ENCODE data around the gene HOXB3. TPM values are rescaled to one million over a fixed set of nuclear protein-coding genes. Genes with fewer than 3 reads are reported as not detected.

Gene HOXB3
- total and polyA plus RNA-seq, 2 of the 13 experiments (the other 11 are each of a cell fraction or from before 2014, with no cell fraction given) = not detected

DNA sequence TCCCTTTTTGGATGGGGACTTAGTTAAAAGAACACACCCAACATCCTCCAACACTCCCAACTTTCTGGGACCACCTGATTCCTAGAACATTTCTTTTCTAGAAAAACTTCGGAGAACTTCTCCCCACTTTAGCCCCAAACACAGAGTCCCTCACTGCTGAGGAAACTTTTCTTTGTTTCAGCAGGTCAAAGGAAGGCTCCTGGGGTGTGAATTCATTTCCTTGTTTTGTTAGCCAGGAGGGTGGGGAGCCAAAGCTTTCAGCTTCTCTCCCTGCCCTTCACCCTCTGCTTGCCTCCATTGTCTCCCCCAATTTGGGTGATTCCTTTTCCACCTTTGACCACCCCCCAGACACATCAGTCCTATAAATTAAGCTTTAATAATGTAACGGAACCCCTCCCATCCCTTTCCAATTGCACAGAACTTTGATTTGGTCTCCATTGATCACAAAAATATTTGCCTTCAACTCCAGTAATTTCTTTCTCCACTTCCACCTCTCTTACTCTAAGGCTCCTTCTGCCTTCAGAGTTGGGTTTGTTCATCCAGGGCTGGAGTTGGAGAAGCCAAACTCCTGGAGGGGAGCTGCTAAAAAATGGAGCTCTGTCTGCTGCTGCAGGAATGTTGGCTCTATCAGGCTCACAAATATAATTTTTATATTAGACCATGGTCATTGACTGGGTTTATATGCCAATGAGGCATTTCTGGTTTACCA, 22.2 kb downstream of the HOXB3 start:
- no peak for ATAC-seq
- no peak overlapping the region for H3K4me2 ChIP-seq (ENCODE audit: low read depth, low read length)
- intact Hi-C loops (cut with micrococcal nuclease; ENCODE audit: unreplicated experiment) (no loop called here), in situ Hi-C loops (cut with HindIII; ENCODE audit: extremely low pct_ligation_motif_present, low pct_unique_long_range_greater_than_20kb) (no loop called here)
- TF ChIP-seq POLR2AphosphoS2 (IDR thresholded peaks at IDR 0.05; ENCODE audit: low read depth, low read length) (no peak), CREB1 (IDR thresholded peaks at IDR 0.05) (no peak), CREB1 (CRISPR knock-in tag; IDR thresholded peaks at IDR 0.05) (no peak)
- no TSS peak for BruUV-seq (replicated peaks)
- ChIA-PET CTCF (ENCODE audit: low intra/inter-chr PET ratio, low total read pairs) (no interaction called here), POLR2A (no interaction called here)
- no peak overlapping the region for H2AFZ ChIP-seq (ENCODE audit: low read length)
- DNase-seq (ENCODE audit: low spot score) = no peak
- H3K27ac ChIP-seq (ENCODE audit: extremely low read length, insufficient read depth, low read length) = no peak overlapping the region
- 0 out of 2 replicates have a peak, but pooled peaks cover 4% of the 10 kb centered on the region for H4K20me1 ChIP-seq (ENCODE audit: insufficient read depth, low read length)
- H3K36me3 ChIP-seq (replicated peaks in 1 of 2; ENCODE audit: control insufficient read depth in 1 of 2, insufficient read depth in 2 of 2, low read length in 2 of 2) = no peaks in the 10 kb centered on the region
- no peak overlapping the region for H3K9ac ChIP-seq (ENCODE audit: insufficient read depth, low read depth, low read length)
- no peak overlapping the region for H3K4me3 ChIP-seq (replicated peaks in 1 of 3; ENCODE audit: insufficient read depth in 1 of 3, low read depth in 2 of 3, low read length in 3 of 3)
- peaks cover 15 to 95% of the 10 kb centered on the region in 2 experiments; a peak in 4 of 5 replicates for H3K27me3 ChIP-seq (ENCODE audit: control insufficient read depth in 1 of 2, insufficient read depth in 2 of 2, low read length in 2 of 2)
- no peak for FAIRE-seq
- H3K79me2 ChIP-seq (ENCODE audit: insufficient read depth, low read length) = no peaks in the 10 kb centered on the region
- no peaks in the 10 kb centered on the region for H3K9me3 ChIP-seq (ENCODE audit: low read length)
- WGBS (ENCODE audit: low lambda C conversion rate) = 4% methylated on average over 2 of the region's 2 CpGs
- no peaks in the 10 kb centered on the region for H3K4me1 ChIP-seq (ENCODE audit: insufficient read depth, low read length)

DNA sequence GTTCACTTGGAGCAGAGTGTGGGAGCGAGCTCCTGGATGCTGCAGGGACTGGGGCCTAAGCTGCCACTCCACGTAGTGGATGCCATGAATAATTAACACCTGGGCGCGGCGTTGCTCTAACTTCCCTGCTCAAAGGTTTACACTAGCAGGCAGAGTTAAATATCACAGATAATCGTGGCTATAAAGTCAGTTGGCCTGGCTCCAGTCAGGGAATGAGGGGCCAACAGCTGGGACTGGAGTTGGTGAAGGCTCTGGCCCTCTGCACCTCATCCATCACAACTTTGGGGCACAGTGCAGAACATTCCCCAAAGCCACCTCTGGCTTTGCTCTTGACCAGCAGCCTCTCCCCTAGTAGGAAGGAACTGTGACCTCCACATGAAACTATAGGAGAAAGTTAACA, 22.8 kb downstream of the HOXB3 start:
- no peaks in the 10 kb centered on the region for H3K9me3 ChIP-seq (ENCODE audit: low read length)
- CTCF ChIA-PET (ENCODE audit: low intra/inter-chr PET ratio, low total read pairs) = no interaction called here
- H3K27ac ChIP-seq (ENCODE audit: extremely low read length, insufficient read depth, low read length) = no peak overlapping the region
- ATAC-seq (no peak), DNase-seq (ENCODE audit: low spot score) (no peak), FAIRE-seq (no peak)
- POLR2A ChIA-PET = no interaction called here
- no peak overlapping the region for H3K4me2 ChIP-seq (ENCODE audit: low read depth, low read length)
- 3% methylated on average over 5 of the region's 6 CpGs for WGBS (ENCODE audit: low lambda C conversion rate)
- in situ Hi-C loops (cut with HindIII; ENCODE audit: extremely low pct_ligation_motif_present, low pct_unique_long_range_greater_than_20kb) = no loop called here
- BruUV-seq (replicated peaks) = no TSS peak
- H3K4me3 ChIP-seq (replicated peaks in 1 of 3; ENCODE audit: insufficient read depth in 1 of 3, low read depth in 2 of 3, low read length in 3 of 3) = no peak overlapping the region
- H3K9ac ChIP-seq (ENCODE audit: insufficient read depth, low read depth, low read length) = no peak overlapping the region
- intact Hi-C loops (cut with micrococcal nuclease; ENCODE audit: unreplicated experiment) = no loop called here
- H3K4me1 ChIP-seq (ENCODE audit: insufficient read depth, low read length) = no peaks in the 10 kb centered on the region
- H2AFZ ChIP-seq (ENCODE audit: low read length) = no peak overlapping the region
- peaks cover 12 to 95% of the 10 kb centered on the region in 2 experiments for H3K27me3 ChIP-seq (ENCODE audit: control insufficient read depth in 1 of 2, insufficient read depth in 2 of 2, low read length in 2 of 2)
- no peaks in the 10 kb centered on the region for H3K79me2 ChIP-seq (ENCODE audit: insufficient read depth, low read length)
- 0 out of 2 replicates have a peak, but pooled peaks cover 4% of the 10 kb centered on the region for H4K20me1 ChIP-seq (ENCODE audit: insufficient read depth, low read length)
- H3K36me3 ChIP-seq (replicated peaks in 1 of 2; ENCODE audit: control insufficient read depth in 1 of 2, insufficient read depth in 2 of 2, low read length in 2 of 2) = no peaks in the 10 kb centered on the region
- no peak for TF ChIP-seq ISL2 (CRISPR knock-in tag; IDR thresholded peaks at IDR 0.05)
- no peak for TF ChIP-seq ZBTB7A (CRISPR knock-in tag; IDR thresholded peaks at IDR 0.05)
- no peak for TF ChIP-seq ZNF564 (CRISPR knock-in tag; IDR thresholded peaks at IDR 0.05)
- TF ChIP-seq, protein P1, sequence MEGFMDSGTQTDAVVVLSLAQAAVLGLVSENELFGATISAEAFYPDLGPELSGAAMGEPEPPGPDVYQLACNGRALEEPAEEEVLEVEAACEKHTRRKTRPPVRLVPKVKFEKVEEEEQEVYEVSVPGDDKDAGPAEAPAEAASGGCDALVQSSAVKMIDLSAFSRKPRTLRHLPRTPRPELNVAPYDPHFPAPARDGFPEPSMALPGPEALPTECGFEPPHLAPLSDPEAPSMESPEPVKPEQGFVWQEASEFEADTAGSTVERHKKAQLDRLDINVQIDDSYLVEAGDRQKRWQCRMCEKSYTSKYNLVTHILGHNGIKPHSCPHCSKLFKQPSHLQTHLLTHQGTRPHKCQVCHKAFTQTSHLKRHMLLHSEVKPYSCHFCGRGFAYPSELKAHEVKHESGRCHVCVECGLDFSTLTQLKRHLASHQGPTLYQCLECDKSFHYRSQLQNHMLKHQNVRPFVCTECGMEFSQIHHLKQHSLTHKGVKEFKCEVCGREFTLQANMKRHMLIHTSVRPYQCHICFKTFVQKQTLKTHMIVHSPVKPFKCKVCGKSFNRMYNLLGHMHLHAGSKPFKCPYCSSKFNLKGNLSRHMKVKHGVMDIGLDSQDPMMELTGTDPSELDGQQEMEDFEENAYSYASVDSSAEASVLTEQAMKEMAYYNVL (CRISPR knock-in tag; IDR thresholded peaks at IDR 0.05; ENCODE audit: borderline replicate concordance) = no peak
- TF ChIP-seq, protein P2, sequence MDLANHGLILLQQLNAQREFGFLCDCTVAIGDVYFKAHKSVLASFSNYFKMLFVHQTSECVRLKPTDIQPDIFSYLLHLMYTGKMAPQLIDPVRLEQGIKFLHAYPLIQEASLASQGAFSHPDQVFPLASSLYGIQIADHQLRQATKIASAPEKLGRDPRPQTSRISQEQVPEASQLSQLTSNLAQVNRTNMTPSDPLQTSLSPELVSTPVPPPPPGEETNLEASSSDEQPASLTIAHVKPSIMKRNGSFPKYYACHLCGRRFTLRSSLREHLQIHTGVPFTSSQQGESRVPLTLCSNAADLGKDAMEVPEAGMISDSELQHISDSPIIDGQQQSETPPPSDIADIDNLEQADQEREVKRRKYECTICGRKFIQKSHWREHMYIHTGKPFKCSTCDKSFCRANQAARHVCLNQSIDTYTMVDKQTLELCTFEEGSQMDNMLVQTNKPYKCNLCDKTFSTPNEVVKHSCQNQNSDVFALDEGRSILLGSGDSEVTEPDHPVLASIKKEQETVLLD (CRISPR knock-in tag; IDR thresholded peaks at IDR 0.05; ENCODE audit: low read depth) = no peak
- TF ChIP-seq FOSL1 (CRISPR knock-in tag; IDR thresholded peaks at IDR 0.05; ENCODE audit: borderline replicate concordance) = no peak
- TF ChIP-seq ZNF274 (CRISPR knock-in tag; IDR thresholded peaks at IDR 0.05) = no peak
- TF ChIP-seq, protein P3, sequence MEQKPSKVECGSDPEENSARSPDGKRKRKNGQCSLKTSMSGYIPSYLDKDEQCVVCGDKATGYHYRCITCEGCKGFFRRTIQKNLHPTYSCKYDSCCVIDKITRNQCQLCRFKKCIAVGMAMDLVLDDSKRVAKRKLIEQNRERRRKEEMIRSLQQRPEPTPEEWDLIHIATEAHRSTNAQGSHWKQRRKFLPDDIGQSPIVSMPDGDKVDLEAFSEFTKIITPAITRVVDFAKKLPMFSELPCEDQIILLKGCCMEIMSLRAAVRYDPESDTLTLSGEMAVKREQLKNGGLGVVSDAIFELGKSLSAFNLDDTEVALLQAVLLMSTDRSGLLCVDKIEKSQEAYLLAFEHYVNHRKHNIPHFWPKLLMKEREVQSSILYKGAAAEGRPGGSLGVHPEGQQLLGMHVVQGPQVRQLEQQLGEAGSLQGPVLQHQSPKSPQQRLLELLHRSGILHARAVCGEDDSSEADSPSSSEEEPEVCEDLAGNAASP (CRISPR knock-in tag; IDR thresholded peaks at IDR 0.05; ENCODE audit: borderline replicate concordance) = no peak
